Non-pigmented ciliary epithelial cell (primary cell): Measurements from ENCODE around the gene ZDHHC5.
"Not testable (repeated sequence)": the region's sequence is repeated elsewhere in the genome, so short reads cannot be mapped to it uniquely, and the experiment has no call there.

Experiments
- DNase-seq: peaks from one replicate; pipeline ENCODE4 v3.0.0-alpha.2; 2010; ENCODE audit warnings: low read depth

ZDHHC5 gene

GRCh38 chr11:57644748-57645688 lies 22.9 kb upstream of the ZDHHC5 start:
- DNase-seq, result no peak

GRCh38 chr11:57645689-57646085 lies 22.2 kb upstream of the ZDHHC5 start:
- DNase-seq, result no peak

GRCh38 chr11:57646194-57646798 lies 21.6 kb upstream of the ZDHHC5 start:
- no peak for DNase-seq

GRCh38 chr11:57646799-57647303 lies 21.1 kb upstream of the ZDHHC5 start:
- no peak for DNase-seq

- no peak for DNase-seq
These were observed 20.5 kb upstream of the ZDHHC5 start for GRCh38 chr11:57647372-57647771.

- no peak for DNase-seq
These were observed 19.7 kb upstream of the ZDHHC5 start for GRCh38 chr11:57647960-57648800.

- DNase-seq, result no peak
These were observed 18.8 kb upstream of the ZDHHC5 start for GRCh38 chr11:57648801-57649735.

- DNase-seq, result no peak
These were observed 17.8 kb upstream of the ZDHHC5 start, which contains the start of gene YPEL4 for GRCh38 chr11:57649826-57650738. YPEL4 (minus strand) TSS chr11:57649912; CDS start chr11:57647107, 2,805 bp downstream.

GRCh38 chr11:57650739-57651090 lies 17.2 kb upstream of the ZDHHC5 start:
- DNase-seq, result no peak

GRCh38 chr11:57651408-57651807 lies 16.5 kb upstream of the ZDHHC5 start:
- DNase-seq, result no peak

- DNase-seq, result not testable (repeated sequence)
These were observed 15.7 kb upstream of the ZDHHC5 start for GRCh38 chr11:57652230-57652629.

- DNase-seq, result no peak
These were observed 15.3 kb upstream of the ZDHHC5 start for GRCh38 chr11:57652662-57653061.

- DNase-seq, result no peak
These were observed 14.8 kb upstream of the ZDHHC5 start for GRCh38 chr11:57653163-57653562.

- no peak for DNase-seq
These were observed 11.1 kb upstream of the ZDHHC5 start for GRCh38 chr11:57656885-57657193.

- peak; percentile 96 for DNase-seq
These were observed 10.5 kb upstream of the ZDHHC5 start, which contains the start of gene CLP1 for GRCh38 chr11:57657194-57658022. CLP1 (plus strand) TSS chr11:57657762; CDS start chr11:57659477, 1,715 bp downstream.

- no peak for DNase-seq
These were observed 9.9 kb upstream of the ZDHHC5 start for GRCh38 chr11:57658023-57658361.

- DNase-seq, result no peak
These were observed 8.2 kb upstream of the ZDHHC5 start for GRCh38 chr11:57659669-57660068.

GRCh38 chr11:57662893-57663292 lies 5.0 kb upstream of the ZDHHC5 start:
- no peak for DNase-seq

GRCh38 chr11:57663975-57664374 lies 3.9 kb upstream of the ZDHHC5 start:
- DNase-seq, result no peak
